Measurements from ENCODE around the gene MLXIP.
"Not testable (repeated sequence)": the region's sequence is repeated elsewhere in the genome, so short reads cannot be mapped to it uniquely, and the experiment has no call there.

The MLXIP gene

GRCh38 chr12:122116707-122117535 lies 38.4 kb downstream of the MLXIP start:
- no peaks in the 10 kb centered on the region for H3K36me3 ChIP-seq (ENCODE audit: control insufficient read depth, insufficient read depth, low read length)
- no peaks in the 10 kb centered on the region for H3K9me3 ChIP-seq (ENCODE audit: control insufficient read depth, low read length)
- no peaks in the 10 kb centered on the region for H3K4me1 ChIP-seq (ENCODE audit: control insufficient read depth, insufficient read depth, low read length, poor library complexity, severe bottlenecking)
- H3K4me3 ChIP-seq (ENCODE audit: extremely low read depth, insufficient read depth, low read length, poor library complexity, severe bottlenecking) = no peak overlapping the region
- H3K27ac ChIP-seq (ENCODE audit: low read depth, low read length, severe bottlenecking) = no peak overlapping the region
- 96 to 97% methylated on average over 13 to 15 of the region's 16 CpGs for WGBS, 2 experiments (ENCODE audit: insufficient coverage in 2 of 2)

DNA sequence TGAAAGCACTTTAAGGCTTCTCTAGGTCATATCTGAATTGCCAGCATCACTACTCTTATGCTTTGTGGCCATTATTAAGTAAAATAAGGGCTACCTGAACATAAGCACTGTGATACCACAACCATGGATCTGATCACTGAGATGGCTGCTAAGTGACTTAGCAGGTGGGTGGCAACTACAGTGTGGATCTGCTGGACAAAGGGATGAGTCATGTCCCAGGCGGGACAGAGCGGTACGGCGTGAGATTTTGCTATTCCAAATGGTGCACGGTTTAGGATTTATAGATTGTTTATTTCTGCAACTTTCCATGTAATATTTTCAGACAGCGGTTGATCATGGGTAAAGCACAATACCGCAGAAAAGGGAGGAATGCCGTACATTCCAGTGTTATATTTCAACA lies 39.4 kb downstream of the MLXIP start:
- Histone ChIP-seq H3K4me1 (ENCODE audit: control insufficient read depth, insufficient read depth, low read length, poor library complexity, severe bottlenecking) (no peaks in the 10 kb centered on the region), H3K4me3 (ENCODE audit: extremely low read depth, insufficient read depth, low read length, poor library complexity, severe bottlenecking) (no peak overlapping the region), H3K36me3 (ENCODE audit: control insufficient read depth, insufficient read depth, low read length) (no peaks in the 10 kb centered on the region), H3K27ac (ENCODE audit: low read depth, low read length, severe bottlenecking) (no peak overlapping the region), H3K9me3 (ENCODE audit: control insufficient read depth, low read length) (no peaks in the 10 kb centered on the region)
- WGBS, 2 experiments (ENCODE audit: insufficient coverage in 2 of 2) = 95 to 97% methylated on average over 4 to 5 of the region's 8 CpGs

- not testable (repeated sequence) for H3K27ac ChIP-seq (ENCODE audit: low read depth, low read length, severe bottlenecking); H3K4me3 ChIP-seq (ENCODE audit: extremely low read depth, insufficient read depth, low read length, poor library complexity, severe bottlenecking); H3K36me3 ChIP-seq (ENCODE audit: control insufficient read depth, insufficient read depth, low read length); H3K9me3 ChIP-seq (ENCODE audit: control insufficient read depth, low read length); H3K4me1 ChIP-seq (ENCODE audit: control insufficient read depth, insufficient read depth, low read length, poor library complexity, severe bottlenecking)
- WGBS, 2 experiments (ENCODE audit: insufficient coverage in 2 of 2) = 95 to 97% methylated on average over 8 to 11 of the region's 11 CpGs
Measured at GRCh38 chr12:122121341-122121740, 42.8 kb downstream of the MLXIP start.

- no peaks in the 10 kb centered on the region for H3K36me3 ChIP-seq (ENCODE audit: control insufficient read depth, insufficient read depth, low read length)
- WGBS, 2 experiments (ENCODE audit: insufficient coverage in 2 of 2) = 90 to 92% methylated on average over 4 to 5 of the region's 6 CpGs
- H3K27ac ChIP-seq (ENCODE audit: low read depth, low read length, severe bottlenecking) = no peak overlapping the region
- H3K4me1 ChIP-seq (ENCODE audit: control insufficient read depth, insufficient read depth, low read length, poor library complexity, severe bottlenecking) = no peaks in the 10 kb centered on the region
- no peak overlapping the region for H3K4me3 ChIP-seq (ENCODE audit: extremely low read depth, insufficient read depth, low read length, poor library complexity, severe bottlenecking)
- H3K9me3 ChIP-seq (ENCODE audit: control insufficient read depth, low read length) = no peaks in the 10 kb centered on the region
Measured at GRCh38 chr12:122121745-122122144, 43.2 kb downstream of the MLXIP start.

DNA sequence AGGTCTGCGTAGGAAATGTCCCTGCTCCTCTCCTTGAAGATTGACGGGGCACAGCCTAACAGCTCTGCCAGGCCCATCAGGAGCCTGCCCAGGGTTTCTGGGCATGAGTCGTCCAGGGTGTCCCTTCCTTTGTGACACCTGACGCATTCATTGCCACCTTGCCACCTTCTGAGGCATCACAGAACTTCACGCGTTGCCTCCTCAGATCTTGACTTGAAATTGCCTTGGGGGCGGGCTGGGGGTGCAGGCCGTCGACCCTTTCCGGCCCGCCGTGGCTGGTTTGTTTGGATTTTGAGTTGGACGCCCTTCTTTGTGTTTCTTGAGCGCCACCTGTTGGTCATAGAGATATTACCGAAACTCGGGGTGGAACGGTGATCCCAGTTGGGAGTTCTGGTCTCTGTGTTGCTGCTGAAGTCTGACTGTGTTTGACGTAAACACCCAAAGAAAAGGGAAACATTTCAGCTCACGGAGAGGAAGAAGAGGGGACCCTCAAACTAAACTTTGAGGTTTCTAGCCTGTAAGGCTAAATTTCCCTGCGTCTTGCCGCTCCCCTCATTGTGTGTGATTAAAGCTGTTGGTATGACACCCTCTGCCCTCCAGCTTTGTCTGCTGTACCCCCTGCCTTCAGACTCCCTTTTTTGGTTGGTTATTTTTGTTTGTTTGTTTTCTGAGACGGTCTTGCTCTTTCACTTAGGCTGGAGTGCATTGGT lies 44.6 kb downstream of the MLXIP start:
- 26 to 32% methylated on average over 20 to 22 of the region's 22 CpGs for WGBS, 2 experiments (ENCODE audit: insufficient coverage in 2 of 2)
- no peaks in the 10 kb centered on the region for H3K4me1 ChIP-seq (ENCODE audit: control insufficient read depth, insufficient read depth, low read length, poor library complexity, severe bottlenecking)
- H3K9me3 ChIP-seq (ENCODE audit: control insufficient read depth, low read length) = no peaks in the 10 kb centered on the region
- peaks cover 12% of the 10 kb centered on the region for H3K36me3 ChIP-seq (ENCODE audit: control insufficient read depth, insufficient read depth, low read length)
- H3K27ac ChIP-seq (ENCODE audit: low read depth, low read length, severe bottlenecking) = no peak overlapping the region
- H3K4me3 ChIP-seq (ENCODE audit: extremely low read depth, insufficient read depth, low read length, poor library complexity, severe bottlenecking) = no peak overlapping the region

DNA sequence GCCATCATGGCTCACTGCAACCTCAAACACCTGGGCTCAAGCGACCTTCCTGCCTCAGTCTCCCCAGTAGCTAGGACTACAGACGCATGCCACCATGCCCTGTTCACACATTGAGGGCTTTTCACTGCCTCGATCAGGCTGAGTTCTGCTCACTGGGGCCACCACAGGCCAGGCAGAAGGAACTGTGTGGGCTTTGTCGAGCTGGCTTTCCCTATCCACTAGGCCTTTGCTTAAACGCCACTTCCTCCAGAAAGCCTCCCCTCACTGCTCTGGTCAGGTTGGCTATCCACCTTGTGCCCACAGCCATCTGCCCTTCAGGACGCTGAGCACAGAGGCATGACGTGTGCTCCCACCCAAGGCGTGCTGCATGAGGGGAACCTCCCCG lies 45.2 kb downstream of the MLXIP start:
- H3K9me3 ChIP-seq (ENCODE audit: control insufficient read depth, low read length) = no peaks in the 10 kb centered on the region
- H3K4me3 ChIP-seq (ENCODE audit: extremely low read depth, insufficient read depth, low read length, poor library complexity, severe bottlenecking) = no peak overlapping the region
- peaks cover 17% of the 10 kb centered on the region for H3K36me3 ChIP-seq (ENCODE audit: control insufficient read depth, insufficient read depth, low read length)
- H3K27ac ChIP-seq (ENCODE audit: low read depth, low read length, severe bottlenecking) = no peak overlapping the region
- WGBS, 2 experiments (ENCODE audit: insufficient coverage in 2 of 2) = 85 to 92% methylated on average over 7 to 8 of the region's 9 CpGs
- H3K4me1 ChIP-seq (ENCODE audit: control insufficient read depth, insufficient read depth, low read length, poor library complexity, severe bottlenecking) = no peaks in the 10 kb centered on the region

DNA sequence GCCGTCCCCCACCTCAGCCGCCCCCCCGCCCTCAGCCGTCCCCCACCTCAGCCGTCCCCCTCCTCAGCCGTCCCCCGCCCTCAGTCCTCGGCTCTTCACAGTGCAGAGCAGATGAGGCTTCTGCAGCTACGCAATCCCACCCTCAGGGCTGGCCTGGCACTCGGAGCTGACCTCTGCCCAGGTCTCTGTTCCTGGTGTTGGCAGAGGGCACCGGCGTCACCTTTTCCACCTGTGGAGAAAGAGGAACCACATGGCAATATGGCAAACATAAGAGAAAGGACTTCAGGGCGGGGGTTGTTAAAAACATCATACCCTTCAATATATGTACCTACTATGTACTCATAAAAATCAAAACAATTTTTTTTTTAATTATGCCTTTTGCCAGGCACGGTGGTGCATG lies 45.8 kb downstream of the MLXIP start:
- 96 to 100% methylated on average over 4 to 6 of the region's 14 CpGs for WGBS, 2 experiments (ENCODE audit: insufficient coverage in 2 of 2)

GRCh38 chr12:122125452-122126341 lies 47.1 kb downstream of the MLXIP start:
- H3K9me3 ChIP-seq (ENCODE audit: control insufficient read depth, low read length) = no peaks in the 10 kb centered on the region
- no peak overlapping the region for H3K27ac ChIP-seq (ENCODE audit: low read depth, low read length, severe bottlenecking)
- no peak overlapping the region for H3K4me3 ChIP-seq (ENCODE audit: extremely low read depth, insufficient read depth, low read length, poor library complexity, severe bottlenecking)
- WGBS, 2 experiments (ENCODE audit: insufficient coverage in 2 of 2) = 94% methylated on average over 11 to 13 of the region's 13 CpGs
- no peaks in the 10 kb centered on the region for H3K4me1 ChIP-seq (ENCODE audit: control insufficient read depth, insufficient read depth, low read length, poor library complexity, severe bottlenecking)
- H3K36me3 ChIP-seq (ENCODE audit: control insufficient read depth, insufficient read depth, low read length) = peaks cover 29% of the 10 kb centered on the region

More for the DNA sequence above, 45.8 kb downstream of the MLXIP start:
- no peaks in the 10 kb centered on the region for H3K9me3 ChIP-seq (ENCODE audit: control insufficient read depth, low read length)
- no peak overlapping the region for H3K4me3 ChIP-seq (ENCODE audit: extremely low read depth, insufficient read depth, low read length, poor library complexity, severe bottlenecking)
- H3K27ac ChIP-seq (ENCODE audit: low read depth, low read length, severe bottlenecking) = no peak overlapping the region
- H3K4me1 ChIP-seq (ENCODE audit: control insufficient read depth, insufficient read depth, low read length, poor library complexity, severe bottlenecking) = no peaks in the 10 kb centered on the region
- H3K36me3 ChIP-seq (ENCODE audit: control insufficient read depth, insufficient read depth, low read length) = peaks cover 22% of the 10 kb centered on the region

DNA sequence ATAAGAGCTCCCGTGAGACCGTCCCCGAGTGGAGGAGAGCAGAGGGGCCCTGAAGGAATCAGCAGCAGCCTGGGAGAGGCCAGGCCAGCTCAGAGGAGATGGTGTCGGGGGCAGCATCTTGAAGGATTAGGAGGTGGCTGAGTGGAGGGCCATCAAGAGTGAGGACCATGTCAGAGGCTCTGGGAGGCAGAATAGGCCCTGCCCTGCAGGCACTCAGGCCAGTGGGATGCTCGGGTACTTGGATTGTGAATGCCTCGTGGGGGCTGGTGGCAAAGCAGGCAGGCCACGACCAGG lies 47.7 kb downstream of the MLXIP start:
- Histone ChIP-seq H3K4me3 (ENCODE audit: extremely low read depth, insufficient read depth, low read length, poor library complexity, severe bottlenecking) (no peak overlapping the region), H3K36me3 (ENCODE audit: control insufficient read depth, insufficient read depth, low read length) (peaks cover 32% of the 10 kb centered on the region), H3K27ac (ENCODE audit: low read depth, low read length, severe bottlenecking) (no peak overlapping the region), H3K4me1 (ENCODE audit: control insufficient read depth, insufficient read depth, low read length, poor library complexity, severe bottlenecking) (no peaks in the 10 kb centered on the region), H3K9me3 (ENCODE audit: control insufficient read depth, low read length) (no peaks in the 10 kb centered on the region)
- 87 to 89% methylated on average over 5 to 7 of the region's 7 CpGs for WGBS, 2 experiments (ENCODE audit: insufficient coverage in 2 of 2)

DNA sequence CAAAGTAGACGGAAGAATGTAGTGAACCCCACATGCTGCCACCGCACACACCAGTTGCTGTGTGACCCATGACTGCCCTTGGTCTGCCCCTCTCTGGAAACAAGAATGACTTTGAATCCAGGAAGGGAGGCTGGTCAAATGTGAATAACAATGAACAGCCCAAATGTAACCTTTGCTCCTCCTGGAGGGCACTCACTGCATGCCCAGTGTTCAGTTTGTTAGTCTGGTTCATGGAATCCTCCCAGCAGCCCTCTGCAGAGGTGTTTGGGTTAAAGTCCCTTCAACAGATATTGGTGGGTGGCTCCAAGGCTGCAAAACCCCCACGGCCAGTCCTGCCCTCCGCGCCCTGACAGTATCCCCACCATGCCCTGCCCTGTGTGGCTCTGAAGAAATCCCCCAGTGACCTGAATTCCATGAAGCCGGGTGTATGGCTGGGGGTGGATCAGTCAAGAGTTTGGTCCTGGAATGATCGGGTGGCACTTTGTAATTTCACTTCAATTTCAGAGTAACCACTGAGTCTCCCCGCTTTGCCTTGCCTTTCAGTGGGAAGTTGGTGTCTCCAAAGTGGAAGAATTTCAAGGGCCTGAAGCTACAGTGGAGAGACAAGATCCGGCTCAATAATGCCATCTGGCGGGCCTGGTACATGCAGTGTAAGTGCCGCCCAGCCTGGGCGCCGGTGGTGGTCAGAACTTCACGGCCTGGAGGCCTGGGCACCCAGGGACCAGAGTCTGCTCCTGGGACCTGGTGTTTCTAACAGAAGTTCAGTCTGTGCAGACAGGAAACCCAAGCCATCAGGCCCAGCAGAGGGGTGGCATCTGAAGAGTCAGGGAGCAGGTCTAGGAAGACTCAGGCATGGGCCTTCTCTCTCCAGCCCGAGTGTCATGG lies 48.4 kb downstream of the MLXIP start:
- Histone ChIP-seq H3K4me1 (ENCODE audit: control insufficient read depth, insufficient read depth, low read length, poor library complexity, severe bottlenecking) (no peaks in the 10 kb centered on the region), H3K36me3 (ENCODE audit: control insufficient read depth, insufficient read depth, low read length) (peaks cover 37% of the 10 kb centered on the region), H3K4me3 (ENCODE audit: extremely low read depth, insufficient read depth, low read length, poor library complexity, severe bottlenecking) (no peak overlapping the region), H3K27ac (ENCODE audit: low read depth, low read length, severe bottlenecking) (no peak overlapping the region), H3K9me3 (ENCODE audit: control insufficient read depth, low read length) (no peaks in the 10 kb centered on the region)
- 92 to 93% methylated on average over 9 to 14 of the region's 15 CpGs for WGBS, 2 experiments (ENCODE audit: insufficient coverage in 2 of 2)

Data from mesodermal cell (in vitro differentiated cells).